Measurements from ENCODE around the gene ACLY.
"Not testable (repeated sequence)": the region's sequence is repeated elsewhere in the genome, so short reads cannot be mapped to it uniquely, and the experiment has no call there.

Gene ACLY

GRCh38 chr17:41941168-41941567 lies 22.4 kb upstream of the ACLY start:
- in situ Hi-C loops (cut with MboI; ENCODE audit: low sequenced_read_pairs) = no loop called here

- in situ Hi-C loops (cut with MboI; ENCODE audit: low sequenced_read_pairs) = no loop called here
Measured at GRCh38 chr17:41939693-41940090, 20.9 kb upstream of the ACLY start.

GRCh38 chr17:41939044-41939692 lies 20.4 kb upstream of the ACLY start:
- in situ Hi-C loops (cut with MboI; ENCODE audit: low sequenced_read_pairs) = no loop called here

GRCh38 chr17:41937970-41938954 lies 19.5 kb upstream of the ACLY start:
- in situ Hi-C loops (cut with MboI; ENCODE audit: low sequenced_read_pairs) = no loop called here

GRCh38 chr17:41935641-41936040 lies 16.9 kb upstream of the ACLY start:
- in situ Hi-C loops (cut with MboI; ENCODE audit: low sequenced_read_pairs) = no loop called here

- in situ Hi-C loops (cut with MboI; ENCODE audit: low sequenced_read_pairs) = no loop called here
Measured at GRCh38 chr17:41932816-41933389, 14.2 kb upstream of the ACLY start.

- in situ Hi-C loops (cut with MboI; ENCODE audit: low sequenced_read_pairs) = not testable (repeated sequence)
Measured at GRCh38 chr17:41931715-41932114, 13.0 kb upstream of the ACLY start.

- in situ Hi-C loops (cut with MboI; ENCODE audit: low sequenced_read_pairs) = not testable (repeated sequence)
Measured at GRCh38 chr17:41930833-41931156, 12.0 kb upstream of the ACLY start.

GRCh38 chr17:41930009-41930832 lies 11.5 kb upstream of the ACLY start, which contains the start of gene ODAD4:
TSS of gene ODAD4 (plus strand) at chr17:41930617. CDS start at chr17:41930724, 107 bp downstream.
- in situ Hi-C loops (cut with MboI; ENCODE audit: low sequenced_read_pairs) = no loop called here

GRCh38 chr17:41928693-41929251 lies 10.0 kb upstream of the ACLY start:
- in situ Hi-C loops (cut with MboI; ENCODE audit: low sequenced_read_pairs) = no loop called here

- in situ Hi-C loops (cut with MboI; ENCODE audit: low sequenced_read_pairs) = no loop called here
Measured at GRCh38 chr17:41925991-41926590, 7.3 kb upstream of the ACLY start.

GRCh38 chr17:41920580-41920955 lies 1.8 kb upstream of the ACLY start:
- in situ Hi-C loops (cut with MboI; ENCODE audit: low sequenced_read_pairs) = no loop called here

- in situ Hi-C loops (cut with MboI; ENCODE audit: low sequenced_read_pairs) = no loop called here
Measured at GRCh38 chr17:41919840-41920579, 1.3 kb upstream of the ACLY start.

- in situ Hi-C loops (cut with MboI; ENCODE audit: low sequenced_read_pairs) = no loop called here
Measured at GRCh38 chr17:41919165-41919817, 540 bp upstream of the ACLY start.

GRCh38 chr17:41917679-41918313 lies 955 bp downstream of the ACLY start:
- in situ Hi-C loops (cut with MboI; ENCODE audit: low sequenced_read_pairs) = no loop called here

- in situ Hi-C loops (cut with MboI; ENCODE audit: low sequenced_read_pairs) = no loop called here
Measured at GRCh38 chr17:41917192-41917591, 1.6 kb downstream of the ACLY start.

- in situ Hi-C loops (cut with MboI; ENCODE audit: low sequenced_read_pairs) = no loop called here
Measured at GRCh38 chr17:41915566-41915965, 3.2 kb downstream of the ACLY start.

GRCh38 chr17:41915020-41915419 lies 3.7 kb downstream of the ACLY start:
- in situ Hi-C loops (cut with MboI; ENCODE audit: low sequenced_read_pairs) = no loop called here

GRCh38 chr17:41914358-41914766 lies 4.4 kb downstream of the ACLY start:
- in situ Hi-C loops (cut with MboI; ENCODE audit: low sequenced_read_pairs) = no loop called here

All from HL-60/S4 (cell line).